KOPT-K1 (cell line): ENCODE results near the gene TSFM.

Source experiments
- H3K27ac ChIP-seq: fragments of 200-600 bp; sonication (generic); 2 replicates; pipeline ENCODE4 v1.5.1; 2016; ENCODE audit warnings: antibody characterized with exemption, mild to moderate bottlenecking, low read depth, low read length; ENCODE audit not compliant: poor library complexity, severe bottlenecking
- H3K36me3 ChIP-seq: fragments of 200-600 bp; sonication (generic); 2 replicates; pipeline ENCODE4 v1.5.1; 2017; ENCODE audit warnings: antibody characterized with exemption, mild to moderate bottlenecking, low read length, moderate library complexity; ENCODE audit not compliant: insufficient read depth
- H3K9me3 ChIP-seq: fragments of 200-600 bp; sonication (generic); 2 replicates; pipeline ENCODE4 v1.5.1; 2017; ENCODE audit warnings: antibody characterized with exemption, low read length, mild to moderate bottlenecking; ENCODE audit not compliant: insufficient read depth, poor library complexity, severe bottlenecking

Gene TSFM

DNA sequence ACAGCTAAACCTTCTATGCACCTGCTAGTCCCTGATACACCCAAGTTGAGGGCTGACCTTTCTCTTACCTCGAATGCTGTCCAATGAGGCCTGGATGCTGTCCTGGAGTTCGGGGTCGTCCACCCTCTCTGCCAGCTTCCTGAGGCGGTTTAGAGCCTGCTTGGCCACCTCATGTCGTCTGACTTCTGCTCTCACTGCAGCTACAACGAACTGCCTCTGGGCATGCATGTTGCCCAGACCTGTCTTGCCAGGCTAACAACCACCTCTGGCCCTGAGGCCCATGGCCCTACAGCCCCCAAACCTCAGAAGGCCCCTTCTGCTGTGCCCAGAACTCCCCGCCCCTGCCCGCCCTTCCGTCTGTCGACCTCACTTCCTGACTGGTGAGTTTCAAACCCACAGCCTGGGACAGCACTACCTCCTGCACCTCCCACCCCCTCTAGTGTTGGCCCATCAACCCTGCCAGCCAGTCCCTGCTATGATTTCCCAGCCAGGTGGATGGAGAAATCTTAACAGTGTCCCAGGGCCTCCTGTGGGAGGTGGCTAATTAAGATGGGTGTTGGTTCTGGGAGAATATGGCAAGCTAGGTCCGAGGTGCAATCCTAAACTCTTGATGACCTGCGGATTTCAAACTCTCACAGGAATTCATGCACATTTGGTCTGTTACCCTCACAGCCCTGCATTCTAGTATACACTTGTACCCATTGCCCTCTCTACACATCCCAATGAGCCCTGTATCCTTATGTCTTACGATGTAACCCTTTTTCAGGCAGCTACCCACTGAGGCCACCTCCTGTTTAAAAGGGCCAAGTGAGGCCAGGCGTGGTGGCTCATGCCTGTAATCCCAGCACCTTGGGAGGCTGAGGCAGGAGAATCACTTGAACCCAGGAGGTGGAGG, 40.5 kb upstream of the TSFM start:
- H3K9me3 ChIP-seq, result no peaks in the 10 kb centered on the region
- peaks cover 35% of the 10 kb centered on the region for H3K36me3 ChIP-seq
- H3K27ac ChIP-seq, result peak overlapping the region; percentile 80

DNA sequence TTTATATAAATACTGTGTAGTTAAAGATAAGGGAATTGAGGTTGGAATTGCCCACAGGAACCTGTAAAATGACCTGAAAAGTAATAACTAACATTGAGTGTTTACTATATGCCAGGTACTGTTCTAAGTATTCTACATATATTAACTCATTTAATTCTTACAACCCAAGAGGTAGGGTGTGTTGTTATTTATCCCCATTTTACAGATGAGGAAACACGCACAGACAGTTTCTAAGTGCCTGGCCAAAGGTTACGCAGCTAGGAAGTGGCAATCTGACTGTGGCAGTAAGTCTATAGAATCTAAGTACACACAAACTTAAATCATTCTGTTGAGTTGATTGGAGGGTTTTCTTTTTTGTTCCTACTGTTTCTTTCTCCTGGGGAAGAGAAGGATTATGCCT, 38.8 kb upstream of the TSFM start:
- no peaks in the 10 kb centered on the region for H3K9me3 ChIP-seq
- peaks cover 47% of the 10 kb centered on the region for H3K36me3 ChIP-seq
- no peak overlapping the region for H3K27ac ChIP-seq

DNA sequence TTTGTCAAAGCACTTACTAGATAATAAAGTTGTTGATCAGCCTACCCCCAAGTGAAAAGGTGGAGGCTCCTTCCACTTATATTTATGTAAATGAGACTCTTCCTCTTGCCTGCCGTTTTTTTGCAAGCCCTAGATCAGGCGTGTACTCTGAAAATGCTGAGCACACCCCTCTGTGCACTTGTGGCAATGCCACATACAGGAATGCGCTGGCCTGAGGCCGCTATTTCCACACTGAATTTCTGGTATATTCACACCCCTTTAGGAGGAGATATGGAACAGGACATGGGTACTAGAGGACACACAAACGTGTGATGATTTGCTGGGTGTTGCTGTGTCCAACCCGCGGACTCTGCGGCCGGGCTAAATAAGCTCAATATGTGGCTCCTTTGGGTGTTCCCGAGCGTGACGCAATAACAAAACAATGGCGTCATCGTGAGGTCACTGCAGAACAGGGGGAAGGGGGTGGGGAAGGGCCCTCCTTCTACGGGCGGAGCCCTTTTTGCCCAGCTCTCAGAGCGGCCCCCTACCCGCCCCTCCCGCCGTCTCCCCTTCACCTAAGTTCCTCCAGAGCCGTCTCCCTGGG, 38.3 kb upstream of the TSFM start:
- H3K9me3 ChIP-seq, result no peaks in the 10 kb centered on the region
- H3K27ac ChIP-seq, result peak overlapping the region; percentile 78
- peaks cover 47% of the 10 kb centered on the region for H3K36me3 ChIP-seq

DNA sequence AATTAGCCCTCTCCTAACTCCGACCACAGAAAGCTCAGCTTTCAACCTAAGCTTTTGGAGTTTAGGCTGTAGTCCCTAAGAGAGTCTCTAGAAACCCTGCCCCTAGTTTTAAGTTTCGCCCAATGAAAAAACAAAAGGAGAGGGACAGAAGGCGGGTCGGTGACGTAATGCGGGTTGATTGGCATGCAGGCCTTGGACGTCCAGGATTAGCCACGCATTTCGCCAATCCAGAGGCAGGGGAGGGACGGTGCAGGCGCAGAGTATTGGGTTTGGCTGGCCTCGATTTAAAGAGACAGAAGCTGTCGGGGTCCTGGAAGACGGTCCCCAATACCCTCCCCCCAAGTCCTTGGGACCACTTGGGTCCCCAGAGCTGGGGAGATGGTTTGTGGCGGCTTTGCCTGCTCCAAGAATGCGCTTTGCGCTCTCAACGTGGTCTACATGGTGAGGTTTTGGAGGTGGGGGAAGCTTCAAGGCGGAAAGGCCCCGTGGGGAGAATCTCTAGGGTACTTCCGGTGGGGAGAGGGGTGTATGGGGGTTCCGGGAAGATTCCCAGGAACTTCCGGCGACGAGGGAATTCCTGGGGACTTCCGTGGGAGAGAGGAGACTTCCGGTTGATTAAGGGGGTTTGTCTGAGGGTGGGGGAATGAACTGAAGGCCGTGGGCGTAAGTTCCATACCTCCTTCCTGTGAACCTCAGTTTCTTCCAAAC, 37.7 kb upstream of the TSFM start, which contains the start of gene TSPAN31:
TSS of gene TSPAN31 (plus strand) at position 263 of the 708 bp plus-strand sequence. CDS start at position 379, 116 bp downstream.
- H3K36me3 ChIP-seq, result peaks cover 47% of the 10 kb centered on the region
- no peaks in the 10 kb centered on the region for H3K9me3 ChIP-seq
- H3K27ac ChIP-seq, result peak within 1 kb of the TSS; percentile 78

DNA sequence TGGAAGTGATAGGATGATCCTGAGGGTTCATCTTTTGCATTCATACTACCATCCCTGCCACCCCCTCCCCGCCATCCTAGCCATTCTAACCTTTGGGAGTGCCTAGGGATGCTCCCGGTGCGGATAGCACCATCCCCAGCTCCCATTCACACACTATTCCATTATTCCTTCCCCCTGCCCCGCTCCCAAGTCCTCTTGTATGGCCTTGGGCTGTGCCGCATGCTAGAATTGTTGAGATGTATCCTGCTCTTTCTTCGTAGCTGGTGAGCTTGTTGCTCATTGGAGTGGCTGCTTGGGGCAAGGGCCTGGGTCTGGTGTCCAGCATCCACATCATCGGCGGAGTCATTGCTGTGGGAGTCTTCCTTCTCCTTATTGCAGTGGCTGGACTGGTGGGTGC, 37.1 kb upstream of the TSFM start:
- Histone ChIP-seq H3K27ac (peak overlapping the region; percentile 78), H3K36me3 (peaks cover 50% of the 10 kb centered on the region)

DNA sequence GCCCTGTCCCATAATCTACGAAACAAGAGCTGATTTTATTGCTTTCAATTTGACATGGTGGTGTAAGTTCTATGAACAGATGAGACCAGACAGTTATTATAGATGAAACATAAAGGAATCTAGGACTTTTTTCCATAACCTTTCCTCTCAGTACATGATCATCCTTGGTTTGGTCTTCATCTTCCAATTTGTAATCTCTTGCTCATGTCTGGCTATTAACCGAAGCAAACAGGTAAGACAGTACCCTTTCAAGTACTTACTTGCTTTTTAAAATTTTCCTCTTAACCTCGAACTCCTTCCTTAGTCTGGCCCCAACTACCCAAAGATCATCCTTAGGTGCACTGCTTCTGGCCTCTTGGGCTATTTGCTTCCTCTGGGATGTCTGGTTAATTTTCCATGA, 36.6 kb upstream of the TSFM start:
- no peak overlapping the region for H3K27ac ChIP-seq
- peaks cover 56% of the 10 kb centered on the region for H3K36me3 ChIP-seq
- H3K9me3 ChIP-seq, result no peaks in the 10 kb centered on the region

More for the DNA sequence above, 37.1 kb upstream of the TSFM start:
- H3K9me3 ChIP-seq, result no peaks in the 10 kb centered on the region

- H3K9me3 ChIP-seq, result no peaks in the 10 kb centered on the region
- H3K36me3 ChIP-seq, result peaks cover 57% of the 10 kb centered on the region
- no peak overlapping the region for H3K27ac ChIP-seq
Observed at GRCh38 chr12:57749061-57749460, 33.5 kb upstream of the TSFM start.

DNA sequence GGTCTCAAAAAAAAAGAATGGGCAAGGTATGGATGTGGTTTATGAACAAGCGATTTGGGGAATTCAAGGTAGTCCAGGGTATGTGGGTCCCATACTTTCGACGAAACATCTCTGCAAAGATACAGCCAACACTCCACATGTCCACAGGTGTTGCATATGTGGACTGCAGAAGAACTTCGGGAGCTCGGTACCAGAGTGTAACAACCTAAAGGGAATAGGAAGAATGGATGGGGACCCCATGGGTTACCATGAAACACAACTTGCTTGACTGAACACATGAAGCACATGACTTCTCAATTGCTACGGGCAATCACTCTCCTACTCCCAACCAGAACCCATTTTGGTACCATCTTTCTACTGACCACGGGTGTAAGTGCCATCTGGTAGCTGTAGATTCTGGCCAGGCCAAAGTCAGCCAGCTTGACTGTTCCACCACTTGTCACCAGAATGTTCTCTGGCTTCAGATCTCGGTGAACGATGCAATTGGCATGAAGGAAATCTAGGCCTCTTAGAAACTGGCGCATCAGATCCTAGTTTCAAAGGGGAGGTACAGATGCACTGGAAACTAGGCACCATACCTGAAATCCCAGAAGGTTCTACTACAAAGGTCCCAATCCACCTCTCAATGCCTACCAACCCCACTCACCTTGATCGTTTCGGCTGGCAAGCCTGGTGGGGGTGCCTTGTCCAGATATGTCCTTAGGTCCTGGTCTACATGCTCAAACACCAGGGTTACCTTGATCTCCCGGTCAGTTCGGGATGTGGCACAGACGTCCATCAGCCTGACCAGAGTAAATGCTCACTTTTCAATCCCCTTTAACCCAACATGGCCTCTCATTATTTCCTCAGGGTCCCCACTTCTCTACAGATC, 31.8 kb upstream of the TSFM start:
- peak overlapping the region; percentile 93 for H3K27ac ChIP-seq
- peaks cover 53% of the 10 kb centered on the region for H3K36me3 ChIP-seq
- H3K9me3 ChIP-seq, result no peaks in the 10 kb centered on the region

DNA sequence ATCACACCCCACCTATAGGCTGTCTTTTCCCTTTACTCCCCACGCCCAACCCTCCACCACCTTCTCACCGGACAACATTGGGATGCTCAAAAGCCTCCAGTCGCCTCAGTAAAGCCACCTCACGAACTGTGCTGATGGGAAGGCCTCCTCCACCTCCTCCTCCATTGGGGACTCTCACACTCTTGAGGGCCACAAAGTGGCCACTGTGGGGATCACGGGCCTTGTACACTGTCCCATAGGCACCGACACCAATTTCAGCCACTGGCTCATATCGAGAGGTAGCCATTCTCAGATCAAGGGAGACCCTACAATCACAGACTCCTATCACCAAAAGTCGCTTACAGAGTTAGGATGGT, 31.2 kb upstream of the TSFM start:
- H3K9me3 ChIP-seq, result no peaks in the 10 kb centered on the region
- H3K36me3 ChIP-seq, result peaks cover 47% of the 10 kb centered on the region
- peak overlapping the region; percentile 93 for H3K27ac ChIP-seq

DNA sequence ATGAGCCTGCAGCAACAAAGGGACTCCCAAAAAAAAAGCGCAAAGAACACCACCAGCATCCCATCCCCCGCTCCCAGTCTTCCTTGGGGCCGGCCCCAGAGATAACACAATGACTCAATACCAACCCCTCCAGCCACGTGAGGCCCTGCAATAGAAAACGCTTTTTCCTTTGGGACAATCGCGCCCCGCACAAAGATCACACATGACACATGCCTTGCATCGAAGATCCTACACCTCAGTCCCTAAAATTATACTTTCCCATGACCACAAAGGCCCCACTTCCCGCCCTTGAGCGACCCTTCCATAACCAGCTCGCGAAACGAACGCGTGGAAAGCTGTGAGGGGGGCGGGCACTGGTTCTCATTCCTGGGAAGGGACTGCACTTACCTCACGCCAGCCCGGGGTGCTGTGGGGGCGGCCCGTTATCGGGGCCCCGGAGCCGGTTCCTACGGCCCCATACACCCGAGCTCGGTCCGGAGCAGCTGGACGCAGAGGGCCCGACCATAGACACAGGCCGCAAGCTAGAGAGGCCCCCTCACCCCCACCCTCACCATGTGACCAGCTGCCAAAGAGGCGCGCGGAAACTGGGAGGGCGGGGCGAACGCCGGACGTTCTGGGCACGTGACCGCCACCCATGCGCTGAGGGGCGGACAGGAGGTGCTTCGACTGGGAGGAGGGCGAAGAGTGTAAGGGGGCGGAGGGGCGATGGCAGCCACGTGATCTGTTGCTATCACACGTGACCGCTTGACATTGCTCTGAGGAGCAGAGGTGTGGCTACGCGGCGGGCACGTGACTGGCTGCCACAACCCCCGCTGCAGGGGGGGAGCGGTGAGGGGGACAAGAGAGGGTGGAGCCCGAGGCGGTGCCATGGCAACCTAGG, 30.6 kb upstream of the TSFM start, which contains the start of gene CDK4:
TSS of gene CDK4 (minus strand) at position 523 of the 880 bp plus-strand sequence. CDS start 593 bp downstream, outside the sequence.
- Histone ChIP-seq H3K36me3 (peaks cover 43% of the 10 kb centered on the region), H3K9me3 (no peaks in the 10 kb centered on the region), H3K27ac (peak within 1 kb of the TSS; percentile 93)

DNA sequence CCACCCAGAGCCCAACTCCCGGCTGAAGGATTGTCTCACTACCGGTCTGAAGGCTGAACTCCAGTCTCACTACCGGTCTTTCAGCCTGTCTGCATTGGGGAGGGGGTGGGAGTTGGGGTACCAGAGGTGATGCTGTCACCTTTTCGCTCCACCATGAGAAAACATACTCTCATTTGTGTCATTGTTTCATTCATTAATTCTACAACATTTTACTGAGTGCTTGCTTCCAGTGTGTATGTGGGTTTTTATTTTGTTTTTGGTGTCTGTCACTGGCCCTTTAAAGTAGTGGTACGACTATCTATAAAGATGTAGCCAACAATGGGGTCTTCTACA, 30.0 kb upstream of the TSFM start:
- peak overlapping the region; percentile 48 for H3K27ac ChIP-seq
- H3K36me3 ChIP-seq, result peaks cover 43% of the 10 kb centered on the region
- no peaks in the 10 kb centered on the region for H3K9me3 ChIP-seq

DNA sequence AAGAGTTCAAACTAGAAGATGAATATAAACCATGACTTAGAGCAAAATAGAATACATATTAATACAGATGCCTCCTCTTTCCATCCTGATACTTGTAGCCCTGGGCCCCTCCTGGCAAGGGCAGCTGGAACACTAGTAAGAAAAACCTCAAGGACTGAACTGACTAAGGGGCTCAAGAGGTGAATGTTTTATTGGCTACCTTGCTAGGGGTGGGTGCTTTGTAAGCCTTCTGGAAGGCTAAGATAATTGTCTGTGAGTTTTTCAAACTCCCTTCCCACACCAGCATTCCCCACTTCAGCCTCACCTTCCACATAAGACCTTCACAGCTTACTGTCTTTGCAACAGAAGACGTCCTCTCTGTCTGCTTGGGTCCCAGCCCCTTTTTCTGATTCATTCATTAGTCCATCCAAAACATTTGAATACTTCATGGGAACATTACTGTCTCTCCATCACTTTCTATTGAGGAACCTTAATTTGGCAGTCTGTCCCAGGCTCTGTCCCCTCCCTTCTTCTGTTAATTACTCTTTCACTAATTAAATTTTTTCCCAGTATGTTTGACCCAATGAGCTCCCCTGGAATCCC, 28.7 kb upstream of the TSFM start:
- H3K36me3 ChIP-seq, result peaks cover 43% of the 10 kb centered on the region
- no peaks in the 10 kb centered on the region for H3K9me3 ChIP-seq
- H3K27ac ChIP-seq, result no peak overlapping the region

DNA sequence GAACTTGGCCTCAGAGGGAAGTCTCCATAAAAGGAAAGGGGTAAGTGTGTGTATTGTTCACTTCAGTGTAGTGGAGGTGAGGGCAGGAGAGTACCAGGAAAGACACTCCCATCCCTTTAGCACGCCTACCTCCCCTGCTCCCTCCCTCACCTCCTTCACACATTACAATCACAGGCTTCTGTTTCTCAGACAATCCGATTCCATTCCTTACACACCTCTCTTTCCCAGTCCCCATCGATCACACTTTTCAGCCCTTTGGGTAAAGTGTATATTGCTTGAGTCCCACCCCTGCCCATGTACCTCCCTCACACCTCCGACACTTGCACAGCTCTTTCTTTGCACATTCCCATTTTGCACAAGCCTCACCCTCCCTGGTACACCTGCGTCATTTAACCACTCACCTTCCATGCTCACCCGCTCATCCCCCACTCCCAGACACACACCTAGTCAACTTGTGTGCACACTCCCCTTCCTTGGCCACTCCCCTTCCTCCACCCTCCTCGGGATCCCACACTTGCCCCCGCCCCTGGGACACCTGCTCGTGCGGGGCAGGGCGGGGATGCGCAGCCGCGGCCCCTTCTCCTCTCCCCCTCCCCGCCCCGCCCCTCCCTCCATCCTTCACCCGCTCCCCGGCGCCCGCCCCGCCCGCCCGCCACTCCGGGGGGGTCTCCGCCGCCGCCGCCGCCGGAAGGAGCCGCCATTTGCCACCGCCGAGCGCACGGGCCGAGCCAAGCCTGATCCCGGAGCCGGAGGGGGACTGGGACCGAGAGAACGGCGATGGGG, 28.0 kb upstream of the TSFM start, which contains the start of gene MARCHF9:
TSS of gene MARCHF9 (plus strand) at position 693 of the 783 bp plus-strand sequence. CDS start 426 bp downstream, outside the sequence.
- Histone ChIP-seq H3K36me3 (peaks cover 43% of the 10 kb centered on the region), H3K27ac (peak within 1 kb of the TSS; percentile 45), H3K9me3 (no peaks in the 10 kb centered on the region)
